Natural killer cell treated with Interleukin-12 subunit alpha and Interleukin-12 subunit beta and Interleukin-15 and Interleukin-18, amount 100 ng/mL, for 72 hours (primary cell): ENCODE measurements around the gene NLRP9. TPM values are rescaled to one million over a fixed set of nuclear protein-coding genes. Genes with fewer than 3 reads are reported as not detected.
"Not testable (repeated sequence)": the region's sequence is repeated elsewhere in the genome, so short reads cannot be mapped to it uniquely, and the experiment has no call there.

Source experiments
- ATAC-seq, 2 donors: fragments of 150-1000 bp; cut with Tn5 transposase in 1 of 2; sonication (Bioruptor Pico), chemical (Tn5 transposase) in 1 of 2; 2 replicates each; pipeline ENCODE4 v1.10.0; 2021
- DNase-seq: peaks from one replicate; pipeline ENCODE4 v3.0.0; 2022; ENCODE audit warnings: low spot score
- H3K27ac Mint-ChIP-seq, 2 donors: 1 replicate in 1 of 2; 2 replicates in 1 of 2; pipeline ENCODE4 v1.8.0; 2022; ENCODE audit warnings: mixed read lengths in 2 of 2, mild to moderate bottlenecking in 1 of 2, moderate library complexity in 1 of 2
- H3K27me3 Mint-ChIP-seq, 2 donors: 1 replicate in 1 of 2; 2 replicates in 1 of 2; pipeline ENCODE4 v1.8.0; 2022; ENCODE audit warnings: mixed read lengths in 2 of 2
- H3K36me3 Mint-ChIP-seq: one replicate; pipeline ENCODE4 v1.8.0; 2022; ENCODE audit warnings: mixed read lengths
- H3K4me1 Mint-ChIP-seq, 2 donors: 1 replicate in 1 of 2; 2 replicates in 1 of 2; pipeline ENCODE4 v1.8.0; 2022; ENCODE audit warnings: low read depth in 2 of 2, mixed read lengths in 2 of 2, mild to moderate bottlenecking in 1 of 2
- H3K4me3 Mint-ChIP-seq: one replicate; pipeline ENCODE4 v1.8.0; 2022; ENCODE audit warnings: mixed read lengths
- H3K9me3 Mint-ChIP-seq: 2 replicates; pipeline ENCODE4 v1.8.0; 2022; ENCODE audit warnings: mixed read lengths
- total RNA-seq, 2 donors: library from RNA; stranded (reverse); gene quantifications; one replicate each; pipeline ENCODE4 v1.2.3, GENCODE V29; 2022

NLRP9 gene
- total RNA-seq, 2 donors from 2014 or later, result not detected

DNA sequence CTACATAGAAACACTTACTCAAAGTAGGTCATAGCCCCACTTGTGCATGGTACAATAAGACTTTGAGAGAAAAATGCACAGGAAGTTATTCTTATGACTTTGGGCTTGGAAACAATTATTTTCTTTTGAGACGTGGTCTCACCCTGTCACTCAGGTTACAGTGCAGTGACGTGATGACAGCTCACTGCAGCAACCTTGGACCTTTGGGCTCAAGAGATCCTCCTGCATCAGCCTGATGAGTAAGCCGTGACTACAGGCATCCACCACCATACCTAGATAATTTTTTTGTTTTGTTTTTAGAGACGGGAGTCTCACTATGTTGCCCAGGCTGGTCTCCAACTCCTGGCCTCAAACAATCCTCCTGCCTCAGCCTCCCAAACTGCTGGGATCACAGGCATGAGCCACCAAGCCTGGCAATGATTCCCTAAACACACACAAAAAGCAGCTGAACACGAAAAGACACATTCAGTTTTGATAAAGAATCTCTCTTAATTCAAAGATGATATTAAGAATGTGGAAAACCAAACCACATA lies 17.9 kb downstream of the NLRP9 start:
- ATAC-seq (no peak), DNase-seq (no peak)
- Mint-ChIP-seq H3K4me1 (no peaks in the 10 kb centered on the region), H3K4me3 (no peak overlapping the region), H3K27ac (no peak overlapping the region), H3K36me3 (peaks cover 6% of the 10 kb centered on the region), H3K9me3 (peaks cover 9% of the 10 kb centered on the region), H3K27me3 (peaks cover 30 to 42% of the 10 kb centered on the region in 2 donors)

DNA sequence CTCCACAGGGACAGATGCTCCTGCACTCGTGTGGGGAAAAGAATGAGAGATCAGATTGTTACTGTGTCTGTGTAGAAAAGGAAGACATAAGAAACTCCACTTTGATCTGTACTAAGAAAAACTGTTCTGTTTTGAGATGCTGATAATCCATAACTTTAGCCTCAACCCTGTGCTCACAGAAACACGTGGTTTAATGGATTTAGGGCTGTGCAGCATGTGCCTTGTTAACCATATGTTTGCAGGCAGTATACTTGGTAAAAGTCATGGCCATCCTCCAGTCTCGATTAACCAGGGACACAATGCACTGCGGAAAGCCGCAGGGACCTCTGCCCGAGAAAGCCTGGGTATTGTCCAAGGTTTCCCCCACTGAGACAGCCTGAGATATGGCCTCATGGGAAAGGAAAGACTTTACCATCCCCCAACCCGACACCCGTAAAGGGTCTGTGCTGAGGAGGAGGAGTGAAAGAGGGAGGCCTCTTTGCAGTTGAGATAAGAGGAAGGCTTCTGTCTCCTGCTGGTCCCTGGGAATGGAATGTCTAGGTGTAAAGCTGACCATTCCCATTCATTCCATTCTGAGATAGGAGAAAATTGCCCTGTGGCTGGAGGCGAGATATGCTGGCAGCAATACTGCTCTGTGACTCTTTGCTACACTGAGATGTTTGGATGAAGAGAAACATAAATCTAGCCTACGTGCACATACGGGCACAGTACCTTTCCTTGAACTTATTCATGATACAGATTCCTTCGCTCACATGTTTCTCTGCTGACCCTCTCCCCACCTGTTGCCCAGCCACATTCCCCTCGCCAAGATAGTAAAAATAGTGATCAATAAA lies 20.1 kb downstream of the NLRP9 start:
- H3K4me1 Mint-ChIP-seq, H3K36me3 Mint-ChIP-seq, H3K27ac Mint-ChIP-seq, ATAC-seq, DNase-seq, H3K4me3 Mint-ChIP-seq: not testable (repeated sequence)
- H3K27me3 Mint-ChIP-seq, result peaks cover 29 to 42% of the 10 kb centered on the region in 2 donors
- peaks cover 10% of the 10 kb centered on the region for H3K9me3 Mint-ChIP-seq

DNA sequence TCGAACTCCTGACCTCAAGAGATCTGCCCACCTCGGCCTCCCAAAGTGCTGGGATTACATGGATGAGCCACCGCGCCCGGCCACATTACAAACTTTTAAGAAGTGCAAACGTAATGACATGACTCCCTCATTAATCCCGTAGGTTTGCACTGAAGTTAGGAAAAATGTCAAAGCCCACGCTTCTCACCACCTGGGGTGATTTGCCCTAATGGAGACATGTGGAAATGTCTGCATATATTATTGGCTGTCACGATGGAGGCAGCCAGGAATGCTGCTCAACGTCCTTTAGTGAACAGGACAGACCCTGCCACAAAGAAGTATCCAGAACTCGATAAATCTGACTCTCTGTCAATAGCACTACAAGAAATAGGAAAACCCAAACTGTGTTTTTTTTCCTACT lies 21.0 kb downstream of the NLRP9 start:
- DNase-seq (no peak), ATAC-seq (no peak)
- H3K27ac Mint-ChIP-seq, result no peak overlapping the region
- H3K27me3 Mint-ChIP-seq, result peaks cover 26 to 37% of the 10 kb centered on the region in 2 donors
- peaks cover 6% of the 10 kb centered on the region for H3K36me3 Mint-ChIP-seq
- peaks cover 8% of the 10 kb centered on the region for H3K9me3 Mint-ChIP-seq
- H3K4me3 Mint-ChIP-seq, result no peak overlapping the region
- peaks cover 0 to 7% of the 10 kb centered on the region in 2 donors for H3K4me1 Mint-ChIP-seq

DNA sequence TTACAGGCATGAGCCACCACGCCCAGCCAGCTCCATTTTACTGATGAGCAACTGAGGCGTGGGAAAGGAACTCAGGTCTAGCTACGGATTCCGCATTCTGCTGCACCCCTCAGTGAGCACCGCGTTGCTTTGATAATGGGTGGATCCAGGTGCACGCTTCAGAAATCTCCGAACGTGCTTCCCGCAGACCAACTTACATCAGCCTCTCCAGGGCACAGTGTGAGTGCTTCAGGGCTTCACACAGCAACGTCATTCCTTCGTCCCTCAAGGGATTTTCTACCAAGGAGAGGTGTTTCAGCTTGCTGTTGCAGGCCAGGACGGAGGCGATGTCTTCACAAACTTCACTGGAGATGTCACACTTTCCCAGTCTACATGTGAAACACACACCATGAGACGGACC lies 21.7 kb downstream of the NLRP9 start:
- Mint-ChIP-seq H3K4me1 (peaks cover 0 to 8% of the 10 kb centered on the region in 2 donors), H3K9me3 (peaks cover 4% of the 10 kb centered on the region), H3K27ac (no peak overlapping the region), H3K27me3 (peaks cover 21 to 30% of the 10 kb centered on the region in 2 donors), H3K36me3 (peaks cover under 1% of the 10 kb centered on the region), H3K4me3 (no peak overlapping the region)
- no peak for ATAC-seq
- DNase-seq, result no peak

DNA sequence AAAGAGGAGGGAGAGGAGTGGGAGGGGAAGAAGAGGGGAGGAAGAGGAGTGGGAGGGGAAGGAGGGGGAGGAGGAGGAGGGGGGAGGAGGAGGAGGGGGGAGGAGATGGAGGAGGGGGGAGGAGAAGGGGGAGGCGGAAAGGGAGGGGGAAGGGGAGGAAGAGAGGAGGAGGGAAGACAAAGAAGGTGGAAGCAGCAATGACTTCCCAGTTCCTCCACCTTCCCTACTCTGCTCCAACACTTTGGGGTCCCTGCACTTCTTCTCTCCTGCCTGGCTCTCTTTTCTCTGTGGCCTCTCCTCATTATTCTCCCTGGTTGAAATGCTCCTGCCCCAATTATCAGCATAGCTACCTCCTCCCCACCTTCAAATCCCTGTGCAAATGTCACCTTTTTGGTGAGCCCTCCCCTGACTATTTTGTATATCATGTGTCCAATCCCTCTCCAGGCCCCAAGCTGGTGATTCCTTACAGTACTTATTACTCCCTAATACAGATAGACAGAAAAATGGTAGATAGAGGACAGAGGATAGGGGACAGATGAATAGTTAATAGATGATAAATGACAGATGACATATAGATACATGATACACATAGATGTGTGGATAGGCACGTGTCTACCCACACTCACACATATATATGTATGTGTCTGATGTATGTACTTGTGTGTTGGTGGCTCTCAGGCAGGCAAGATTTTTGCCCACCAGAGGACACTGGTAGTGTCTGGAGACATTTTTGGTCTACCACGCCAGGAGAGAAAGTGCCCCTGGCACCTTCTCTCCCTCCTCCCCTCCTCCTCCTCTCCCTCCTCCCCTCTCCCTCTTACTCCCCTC lies 25.2 kb downstream of the NLRP9 start:
- Mint-ChIP-seq H3K4me3 (no peak overlapping the region), H3K27ac (peak overlapping the region in 1 of 2 donors; percentile 73), H3K9me3 (peaks cover 4% of the 10 kb centered on the region), H3K4me1 (peaks cover 0 to 11% of the 10 kb centered on the region in 2 donors), H3K27me3 (peaks cover 7 to 12% of the 10 kb centered on the region in 2 donors), H3K36me3 (no peaks in the 10 kb centered on the region)
- ATAC-seq (no peak), DNase-seq (no peak)

DNA sequence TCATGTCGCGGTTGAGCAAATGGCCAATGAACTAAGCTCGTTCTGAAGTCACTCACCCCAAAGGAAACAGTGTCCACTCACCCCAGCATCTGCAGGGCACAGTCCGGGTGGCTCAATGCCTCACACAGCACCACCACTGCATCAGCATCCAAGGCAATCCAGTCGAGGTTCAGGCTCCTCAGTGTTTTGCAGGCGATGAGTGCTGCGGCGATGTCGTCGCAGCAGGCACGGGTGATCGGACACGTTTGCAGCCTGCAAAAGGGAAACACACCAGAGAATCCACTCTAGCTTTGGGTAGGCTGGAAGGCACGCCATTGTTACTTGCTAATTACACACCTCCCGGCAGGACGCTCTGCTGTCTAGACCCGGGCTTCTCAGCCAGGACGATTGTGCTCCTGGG lies 26.5 kb downstream of the NLRP9 start:
- H3K9me3 Mint-ChIP-seq, result peaks cover 4% of the 10 kb centered on the region
- H3K27me3 Mint-ChIP-seq, result peaks cover 0 to 5% of the 10 kb centered on the region in 2 donors
- no peaks in the 10 kb centered on the region for H3K36me3 Mint-ChIP-seq
- DNase-seq (no peak), ATAC-seq (no peak)
- no peak overlapping the region for H3K4me3 Mint-ChIP-seq
- peaks cover 0 to 11% of the 10 kb centered on the region in 2 donors for H3K4me1 Mint-ChIP-seq
- no peak overlapping the region for H3K27ac Mint-ChIP-seq

DNA sequence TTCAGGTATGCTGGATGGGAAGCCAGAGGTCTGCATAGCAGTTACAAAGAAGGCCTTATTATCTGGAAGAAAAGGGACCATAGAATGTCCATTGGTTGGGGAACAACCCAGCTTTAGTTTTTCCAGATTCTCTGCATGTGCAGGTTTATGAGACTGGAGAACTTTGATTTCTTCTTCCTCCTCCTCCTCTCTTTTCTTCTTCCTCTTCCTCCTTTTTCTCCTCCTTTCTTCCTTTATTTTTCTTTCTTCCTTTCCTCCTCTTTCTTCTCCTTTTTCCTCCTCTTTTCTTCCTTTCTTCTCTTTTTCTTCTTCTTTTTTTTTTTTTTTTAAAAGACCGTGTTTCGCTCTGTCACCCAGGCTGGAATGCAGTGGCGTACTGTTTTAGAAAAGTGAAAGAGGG lies 32.2 kb downstream of the NLRP9 start:
- ATAC-seq (no peak), DNase-seq (no peak)
- Mint-ChIP-seq H3K27me3 (no peaks in the 10 kb centered on the region), H3K27ac (no peak overlapping the region), H3K4me3 (no peak overlapping the region), H3K36me3 (peaks cover 6% of the 10 kb centered on the region), H3K4me1 (peaks cover 0 to 5% of the 10 kb centered on the region in 2 donors), H3K9me3 (no peaks in the 10 kb centered on the region)

DNA sequence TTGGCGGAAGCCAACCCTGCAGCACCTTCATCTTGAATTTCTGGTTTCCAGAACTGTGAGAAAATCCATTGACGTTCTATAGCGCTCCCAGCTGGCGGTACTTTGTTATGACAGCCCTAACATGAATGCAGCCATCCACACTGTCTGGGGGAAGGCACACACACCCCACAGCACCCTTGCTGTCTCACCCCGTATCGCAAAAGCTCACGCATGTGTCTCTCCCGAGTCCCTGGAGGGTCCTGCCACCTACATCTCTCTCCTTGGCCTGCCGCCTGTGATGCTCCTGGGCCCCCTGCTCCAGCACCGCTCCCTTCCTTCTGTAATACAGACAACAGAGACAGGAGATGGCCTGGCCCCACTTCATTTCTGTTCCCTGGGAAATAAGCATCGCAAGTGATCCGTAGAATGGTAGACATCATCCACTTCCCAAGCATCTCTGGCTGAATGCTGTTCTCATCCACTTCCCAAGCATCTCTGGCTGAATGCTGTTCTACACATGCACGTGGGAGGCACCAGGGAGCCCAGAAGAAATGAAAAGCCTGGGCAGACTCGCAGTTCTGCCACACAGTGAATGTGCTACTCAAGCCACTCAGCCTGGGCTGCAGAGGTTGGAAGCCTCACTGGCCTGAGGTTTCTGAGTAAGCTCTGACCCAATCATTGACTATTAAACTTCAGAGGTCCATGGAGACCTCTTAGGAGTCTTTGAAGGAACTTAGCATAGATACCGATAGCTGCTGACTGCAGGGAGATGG lies 33.5 kb downstream of the NLRP9 start:
- H3K4me3 Mint-ChIP-seq, result no peak overlapping the region
- no peaks in the 10 kb centered on the region for H3K9me3 Mint-ChIP-seq
- ATAC-seq (peak in 1 of 2 donors; percentile 24), DNase-seq (no peak)
- peaks cover 0 to 3% of the 10 kb centered on the region in 2 donors for H3K4me1 Mint-ChIP-seq
- H3K36me3 Mint-ChIP-seq, result peaks cover 6% of the 10 kb centered on the region
- no peaks in the 10 kb centered on the region for H3K27me3 Mint-ChIP-seq
- H3K27ac Mint-ChIP-seq, result peak overlapping the region in 1 of 2 donors; percentile 17

DNA sequence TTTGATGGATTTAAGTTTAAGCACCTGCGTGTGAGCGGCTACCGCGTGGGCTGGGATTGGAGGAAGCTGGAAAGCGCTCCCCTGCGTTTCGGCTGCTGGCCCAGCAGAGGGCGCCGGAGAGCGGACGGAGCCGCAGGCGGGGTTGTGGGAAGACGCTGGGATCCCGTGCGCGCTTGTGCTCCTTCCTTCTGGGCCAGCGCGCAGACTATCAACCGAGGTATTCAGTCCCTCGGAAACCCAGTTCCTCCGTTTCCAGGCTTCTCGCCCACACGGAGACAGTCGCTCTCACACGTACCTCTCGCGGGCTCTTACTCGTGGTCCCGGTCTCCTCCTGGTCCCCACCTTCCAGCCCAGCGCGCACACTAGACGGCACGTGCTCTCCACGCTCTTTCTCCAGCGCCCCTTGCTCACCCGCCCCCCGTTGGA lies 34.4 kb downstream of the NLRP9 start:
- Mint-ChIP-seq H3K9me3 (no peaks in the 10 kb centered on the region), H3K36me3 (peaks cover 6% of the 10 kb centered on the region), H3K4me1 (peaks cover 0 to 3% of the 10 kb centered on the region in 2 donors), H3K27ac (no peak overlapping the region), H3K27me3 (no peaks in the 10 kb centered on the region), H3K4me3 (no peak overlapping the region)
- ATAC-seq (no peak), DNase-seq (no peak)

DNA sequence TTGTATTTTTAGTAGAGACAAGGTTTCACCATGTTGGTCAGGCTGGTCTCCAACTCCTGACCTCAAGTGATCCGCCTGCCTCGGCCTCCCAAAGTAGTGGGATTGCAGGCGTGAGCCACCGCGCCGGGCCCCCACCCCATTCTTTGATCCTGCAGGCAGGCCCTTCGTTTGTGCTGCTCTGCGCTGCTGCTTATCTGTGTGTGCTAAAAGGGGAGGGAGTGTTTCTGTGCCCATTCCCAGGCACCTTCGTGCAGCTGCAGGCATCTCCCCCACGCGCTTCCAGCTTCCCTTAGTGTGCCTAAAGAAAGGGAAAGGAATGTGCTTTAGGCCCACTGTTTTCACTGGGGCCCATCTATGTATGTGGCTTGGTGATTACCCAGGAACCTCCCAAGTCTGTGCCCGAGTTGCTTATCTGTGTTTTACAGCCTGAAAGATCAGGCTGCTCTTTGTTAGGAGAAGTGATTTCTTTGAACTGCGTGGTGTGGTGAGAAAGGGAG lies 36.0 kb downstream of the NLRP9 start:
- peaks cover 6% of the 10 kb centered on the region for H3K36me3 Mint-ChIP-seq
- no peaks in the 10 kb centered on the region for H3K27me3 Mint-ChIP-seq
- H3K4me1 Mint-ChIP-seq, result peaks cover 0 to 3% of the 10 kb centered on the region in 2 donors
- H3K4me3 Mint-ChIP-seq, result no peak overlapping the region
- no peak for ATAC-seq
- DNase-seq, result no peak
- no peaks in the 10 kb centered on the region for H3K9me3 Mint-ChIP-seq
- no peak overlapping the region for H3K27ac Mint-ChIP-seq

DNA sequence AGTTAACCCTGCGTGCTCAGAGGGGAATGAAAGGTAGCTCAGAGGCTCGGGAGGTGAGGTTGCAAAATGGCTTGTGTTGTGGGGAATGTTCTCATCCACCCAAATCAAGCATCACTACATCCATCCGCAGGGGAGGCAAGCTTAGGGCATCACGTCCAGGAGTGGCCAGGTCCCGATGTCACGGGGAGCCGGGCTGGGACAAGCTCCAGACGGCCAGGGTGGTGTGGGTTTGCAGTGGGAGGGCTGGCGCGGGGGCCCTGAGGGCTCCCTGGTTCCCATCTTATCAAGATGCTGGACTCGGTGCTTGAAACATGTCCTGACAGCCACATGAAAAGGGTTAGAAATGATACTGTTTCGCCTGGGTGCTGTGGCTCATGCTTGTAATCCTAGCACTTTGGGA lies 37.4 kb downstream of the NLRP9 start:
- Mint-ChIP-seq H3K4me3 (no peak overlapping the region), H3K9me3 (no peaks in the 10 kb centered on the region), H3K36me3 (peaks cover 6% of the 10 kb centered on the region), H3K27ac (no peak overlapping the region), H3K4me1 (peaks cover 0 to 3% of the 10 kb centered on the region in 2 donors), H3K27me3 (no peaks in the 10 kb centered on the region)
- DNase-seq (no peak), ATAC-seq (no peak)

DNA sequence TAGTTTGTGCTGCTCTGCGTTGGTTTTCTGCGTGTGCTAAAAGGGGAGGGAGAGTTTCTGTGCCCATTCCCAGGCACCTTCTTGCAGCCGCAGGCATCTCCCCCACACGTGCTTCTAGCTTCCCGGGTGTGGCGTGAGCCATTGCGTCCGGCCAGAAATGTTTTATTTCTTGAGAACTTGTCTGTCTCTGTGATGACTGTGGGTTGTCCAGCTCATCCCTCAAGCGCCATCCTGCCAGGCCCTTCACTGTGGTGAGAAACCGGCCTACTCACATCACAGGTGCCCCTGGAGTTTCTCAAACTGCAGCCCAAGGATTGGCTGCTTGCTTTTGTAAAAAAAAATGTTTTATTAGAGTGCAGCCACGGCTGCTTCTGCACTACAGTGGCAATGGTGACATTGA lies 39.0 kb downstream of the NLRP9 start:
- no peaks in the 10 kb centered on the region for H3K27me3 Mint-ChIP-seq
- H3K4me1 Mint-ChIP-seq, result peaks cover 0 to 3% of the 10 kb centered on the region in 2 donors
- no peak overlapping the region for H3K27ac Mint-ChIP-seq
- no peaks in the 10 kb centered on the region for H3K36me3 Mint-ChIP-seq
- no peaks in the 10 kb centered on the region for H3K9me3 Mint-ChIP-seq
- DNase-seq (no peak), ATAC-seq (no peak)
- no peak overlapping the region for H3K4me3 Mint-ChIP-seq

DNA sequence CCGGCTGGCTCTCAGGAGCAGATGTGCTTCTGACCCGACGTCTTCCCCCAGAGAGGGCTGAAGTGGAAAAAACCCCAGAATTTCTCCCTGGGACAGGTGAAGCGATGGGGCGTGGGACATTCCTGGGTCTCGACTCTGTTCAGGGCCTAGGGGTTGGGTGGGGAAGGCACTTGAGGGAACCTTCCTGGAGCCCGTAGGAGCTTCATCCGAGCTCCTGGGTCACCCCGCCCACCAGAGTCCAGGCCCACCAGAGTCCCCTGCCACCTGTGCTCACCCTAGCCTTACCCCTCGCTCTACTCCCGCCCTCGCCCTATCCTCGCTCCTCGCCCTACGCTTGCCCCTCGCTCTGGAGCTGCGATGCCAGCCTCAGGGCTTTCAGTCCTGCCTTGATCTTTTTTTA lies 39.9 kb downstream of the NLRP9 start:
- Mint-ChIP-seq H3K27ac (peak overlapping the region in 1 of 2 donors; percentile 13), H3K4me3 (no peak overlapping the region), H3K4me1 (peaks cover 0 to 3% of the 10 kb centered on the region in 2 donors), H3K9me3 (no peaks in the 10 kb centered on the region), H3K36me3 (no peaks in the 10 kb centered on the region), H3K27me3 (no peaks in the 10 kb centered on the region)
- no peak for ATAC-seq
- DNase-seq, result no peak
